Loucy (cell line): ENCODE data around the gene PIGT.

Experiments used
- CTCF ChIP-seq: fragments of 200-600 bp; sonication (generic); conservative IDR thresholded peaks from 2 replicates; pipeline ENCODE4 v1.5.1; 2014; ENCODE audit warnings: mild to moderate bottlenecking, antibody characterized with exemption, low read length
- EZH2phosphoT487 ChIP-seq: fragments of 200-600 bp; IDR thresholded peaks from 2 replicates; pipeline ENCODE4 v1.6.1; 2018; ENCODE audit warnings: antibody characterized with exemption, mild to moderate bottlenecking, moderate library complexity, borderline replicate concordance

GRCh38 chr20:45366192-45366591 is 49.7 kb upstream of the PIGT start:
- TF ChIP-seq CTCF (no peak), EZH2phosphoT487 (no peak)
